DND-41 (cell line): ENCODE results near the gene DERL2.

Source experiments
- ATAC-seq: fragments of 200-7000 bp; cut with Tn5 transposase; 3 replicates; pipeline ENCODE4 v1.9.1; 2021; ENCODE audit warnings: low read depth; ENCODE audit not compliant: insufficient read depth
- DNase-seq: peaks from one replicate; pipeline ENCODE4 v3.0.0-alpha.2; 2020
- H2AFZ ChIP-seq: 2 replicates; pipeline ENCODE4 v1.6.0; 2012; ENCODE audit warnings: low read depth, low read length
- H3K27ac ChIP-seq: 2 replicates; pipeline ENCODE4 v1.5.1; 2012; ENCODE audit warnings: low read length, inconsistent platforms
- H3K27me3 ChIP-seq: fragments of 200-600 bp; sonication (generic); 2 replicates; pipeline ENCODE4 v1.6.0; 2012; ENCODE audit warnings: low read length, mild to moderate bottlenecking, inconsistent platforms; ENCODE audit not compliant: insufficient read depth, poor library complexity
- H3K36me3 ChIP-seq: 2 replicates; pipeline ENCODE4 v1.5.1; 2012; ENCODE audit warnings: low read length, inconsistent platforms; ENCODE audit not compliant: insufficient read depth
- H3K4me1 ChIP-seq: 2 replicates; pipeline ENCODE4 v1.5.1; 2012; ENCODE audit warnings: mild to moderate bottlenecking, low read length; ENCODE audit not compliant: insufficient read depth
- H3K4me2 ChIP-seq: 2 replicates; pipeline ENCODE4 v1.6.0; 2012; ENCODE audit warnings: mild to moderate bottlenecking, moderate library complexity, low read length, inconsistent platforms; ENCODE audit not compliant: insufficient read depth
- H3K4me3 ChIP-seq, 2 experiments: fragments of 200-600 bp in 1 of 2; shearing (Covaris generic) in 1 of 2; 2 replicates each; pipeline ENCODE4 v1.5.1; 2012 to 2016; ENCODE audit warnings: inconsistent platforms in 2 of 2, low read length in 2 of 2, mild to moderate bottlenecking in 2 of 2, low read depth in 1 of 2, moderate library complexity in 1 of 2
- H3K79me2 ChIP-seq: 2 replicates; pipeline ENCODE4 v1.6.0; 2012; ENCODE audit warnings: low read length, inconsistent platforms; ENCODE audit not compliant: insufficient read depth
- H3K9ac ChIP-seq: 2 replicates; pipeline ENCODE4 v1.6.0; 2012; ENCODE audit warnings: low read depth, mild to moderate bottlenecking, inconsistent platforms, low read length, moderate library complexity
- H3K9me3 ChIP-seq: 2 replicates; pipeline ENCODE4 v1.5.1; 2012; ENCODE audit warnings: low read length, moderate library complexity, mild to moderate bottlenecking, inconsistent platforms; ENCODE audit not compliant: insufficient read depth, severe bottlenecking
- H4K20me1 ChIP-seq: 2 replicates; pipeline ENCODE4 v1.6.0; 2012; ENCODE audit warnings: low read length; ENCODE audit not compliant: insufficient read depth
- CTCF ChIP-seq: IDR thresholded peaks from 2 replicates; pipeline ENCODE4 v1.5.1; 2012; ENCODE audit warnings: borderline replicate concordance, low read length, moderate library complexity, mild to moderate bottlenecking; ENCODE audit not compliant: poor library complexity, severe bottlenecking; ENCODE audit errors: extremely low read depth
- EZH2 ChIP-seq: IDR thresholded peaks from 3 replicates; pipeline ENCODE4 v1.6.1; 2012; ENCODE audit warnings: borderline replicate concordance, low read depth, mild to moderate bottlenecking, moderate library complexity, low read length, inconsistent platforms; ENCODE audit not compliant: severe bottlenecking

DERL2 gene

GRCh38 chr17:5481451-5481850 is 4.5 kb downstream of the DERL2 start:
- Histone ChIP-seq H4K20me1 (0 out of 2 replicates have a peak, but pooled peaks cover 2% of the 10 kb centered on the region), H3K9ac (no peak overlapping the region), H3K4me3 (no peak overlapping the region), H3K9me3 (no peaks in the 10 kb centered on the region), H3K4me1 (peaks cover 27% of the 10 kb centered on the region), H3K36me3 (peaks cover 81% of the 10 kb centered on the region), H2AFZ (no peak overlapping the region), H3K79me2 (peaks cover 68% of the 10 kb centered on the region), H3K27me3 (no peaks in the 10 kb centered on the region), H3K27ac (no peak overlapping the region), H3K4me2 (no peak overlapping the region)
- no peak for TF ChIP-seq CTCF
- TF ChIP-seq EZH2: no peak
- DNase-seq (no peak), ATAC-seq (no peak)

- Histone ChIP-seq H3K4me3 (no peak overlapping the region), H4K20me1 (0 out of 2 replicates have a peak, but pooled peaks cover 2% of the 10 kb centered on the region), H3K27ac (no peak overlapping the region), H3K27me3 (no peaks in the 10 kb centered on the region), H3K79me2 (peaks cover 68% of the 10 kb centered on the region), H3K36me3 (peaks cover 85% of the 10 kb centered on the region), H2AFZ (no peak overlapping the region), H3K9me3 (no peaks in the 10 kb centered on the region), H3K9ac (no peak overlapping the region), H3K4me2 (no peak overlapping the region), H3K4me1 (peaks cover 27% of the 10 kb centered on the region)
- ATAC-seq (no peak), DNase-seq (no peak)
- no peak for TF ChIP-seq EZH2
- TF ChIP-seq CTCF: no peak
Measured at GRCh38 chr17:5480962-5481361, 5.0 kb downstream of the DERL2 start.

DNA sequence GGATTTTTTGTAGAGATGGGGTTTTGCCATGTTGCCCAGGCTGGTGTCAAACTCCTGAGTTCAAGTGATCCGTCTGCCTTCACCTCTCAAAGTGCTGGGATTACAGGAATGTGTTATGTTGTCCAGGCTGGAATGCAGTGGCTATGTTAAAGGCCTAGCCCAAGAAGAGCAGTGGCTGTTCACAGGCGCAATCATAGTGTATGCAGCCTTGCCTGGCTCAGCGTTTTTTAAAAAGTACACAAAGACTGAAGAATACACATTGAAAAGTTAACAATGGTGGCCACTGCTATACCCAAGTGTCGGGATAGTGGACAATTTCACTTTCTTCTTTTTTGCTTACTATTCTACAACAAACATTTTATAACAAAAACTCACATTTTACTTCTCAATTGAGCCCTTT is 7.0 kb downstream of the DERL2 start:
- Histone ChIP-seq H4K20me1 (0 out of 2 replicates have a peak, but pooled peaks cover 2% of the 10 kb centered on the region), H3K9ac (no peak overlapping the region), H2AFZ (no peak overlapping the region), H3K4me1 (peaks cover 10% of the 10 kb centered on the region), H3K4me2 (no peak overlapping the region), H3K27ac (no peak overlapping the region), H3K36me3 (peaks cover 91% of the 10 kb centered on the region), H3K9me3 (no peaks in the 10 kb centered on the region), H3K79me2 (peaks cover 49% of the 10 kb centered on the region), H3K27me3 (no peaks in the 10 kb centered on the region), H3K4me3 (no peak overlapping the region)
- DNase-seq: no peak
- ATAC-seq: no peak
- TF ChIP-seq EZH2 (no peak), CTCF (no peak)

DNA sequence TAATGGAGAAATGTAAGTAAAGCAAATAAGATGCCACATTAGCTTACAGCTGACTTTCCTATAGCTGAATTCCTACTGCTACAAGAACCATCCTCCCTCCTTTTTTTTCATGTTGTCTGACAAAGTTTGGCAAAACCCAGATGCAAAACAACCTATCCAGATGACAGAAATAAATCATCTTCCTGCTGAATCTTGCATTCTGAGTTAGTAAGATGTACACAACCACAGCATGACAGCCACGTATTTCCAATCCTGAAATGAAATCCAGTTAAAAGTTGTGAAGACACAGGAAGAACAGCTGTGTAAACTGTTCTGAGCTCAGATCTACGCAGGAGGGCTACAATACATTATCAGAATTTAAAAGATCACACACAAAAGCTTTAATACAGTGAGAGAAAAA is 12.1 kb downstream of the DERL2 start:
- ATAC-seq: no peak
- no peaks in the 10 kb centered on the region for H3K27me3 ChIP-seq
- H3K79me2 ChIP-seq: peaks cover 12% of the 10 kb centered on the region
- no peak overlapping the region for H3K27ac ChIP-seq
- peaks cover 5% of the 10 kb centered on the region for H3K4me1 ChIP-seq
- H3K9me3 ChIP-seq: no peaks in the 10 kb centered on the region
- no peak overlapping the region for H3K4me3 ChIP-seq
- H4K20me1 ChIP-seq: no peaks in the 10 kb centered on the region
- TF ChIP-seq CTCF (no peak), EZH2 (no peak)
- H2AFZ ChIP-seq: no peak overlapping the region
- no peak for DNase-seq
- H3K4me2 ChIP-seq: no peak overlapping the region
- no peak overlapping the region for H3K9ac ChIP-seq
- peaks cover 59% of the 10 kb centered on the region for H3K36me3 ChIP-seq
